PC-3 (cell line): Measurements from ENCODE around the gene ADGRV1. TPM values are rescaled to one million over a fixed set of nuclear protein-coding genes. Genes with fewer than 3 reads are reported as not detected.

Source experiments
- ATAC-seq: fragments of 200-7000 bp; cut with Tn5 transposase; 2 replicates; pipeline ENCODE4 v1.9.1; 2020; ENCODE audit warnings: mild to moderate bottlenecking, moderate library complexity
- BruUV-seq: library from RNA; stranded (reverse); fragments of 400-500 nt; replicated peaks from 2 replicates; lab custom pipeline; 2021; lab: Mats Ljungman, UMichigan
- CTCF ChIA-PET: fragments of 300-600 bp; sonication (Branson Sonifier 250); formaldehyde crosslinking; loops from one replicate; lab custom pipeline; 2022; ENCODE audit warnings: antibody characterized with exemption; lab: Charles Lee
- POLR2A ChIA-PET: fragments of 300-600 bp; sonication (Branson Sonifier 250); formaldehyde crosslinking; loops from one replicate; lab custom pipeline; 2022; ENCODE audit warnings: antibody characterized with exemption; ENCODE audit not compliant: unreplicated experiment; lab: Charles Lee
- DNase-seq: peaks from one replicate; pipeline ENCODE4 v3.0.0-alpha.2; 2015
- H2AFZ ChIP-seq: fragments of 300-600 bp; sonication (generic); 2 replicates; pipeline ENCODE4 v1.6.0; 2016; ENCODE audit warnings: antibody characterized with exemption, low read length
- H3F3A ChIP-seq: fragments of 300-600 bp; sonication (generic); one replicate; pipeline ENCODE4 v1.6.0; 2017; ENCODE audit warnings: antibody characterized with exemption, low read length, control low read depth, mild to moderate bottlenecking; ENCODE audit not compliant: unreplicated experiment
- H3K27ac ChIP-seq: fragments of 300-600 bp; sonication (generic); 2 replicates; pipeline ENCODE4 v1.5.1; 2016; ENCODE audit warnings: mild to moderate bottlenecking, low read length
- H3K27me3 ChIP-seq: fragments of 300-600 bp; sonication (generic); 2 replicates; pipeline ENCODE4 v1.6.1; 2016; ENCODE audit warnings: low read length, mixed read lengths
- H3K36me3 ChIP-seq: fragments of 300-600 bp; sonication (generic); 2 replicates; pipeline ENCODE4 v1.6.1; 2016; ENCODE audit warnings: low read depth, mixed run types, low read length, mixed read lengths
- H3K4me1 ChIP-seq: fragments of 300-600 bp; sonication (generic); 2 replicates; pipeline ENCODE4 v1.5.1; 2016; ENCODE audit warnings: low read length; ENCODE audit not compliant: insufficient read depth
- H3K4me2 ChIP-seq: fragments of 300-600 bp; sonication (generic); 2 replicates; pipeline ENCODE4 v1.6.0; 2016; ENCODE audit warnings: low read length
- H3K4me3 ChIP-seq: fragments of 300-600 bp; sonication (generic); 2 replicates; pipeline ENCODE4 v1.5.1; 2016; ENCODE audit warnings: mild to moderate bottlenecking, low read length, mixed read lengths
- H3K79me2 ChIP-seq: fragments of 300-600 bp; sonication (generic); 2 replicates; pipeline ENCODE4 v1.6.1; 2017; ENCODE audit warnings: low read length, mixed read lengths
- H3K9ac ChIP-seq: fragments of 300-600 bp; sonication (generic); 2 replicates; pipeline ENCODE4 v1.6.0; 2016; ENCODE audit warnings: mild to moderate bottlenecking, low read length
- H3K9me2 ChIP-seq: fragments of 300-600 bp; sonication (generic); replicated peaks from 2 replicates; pipeline ENCODE4 v1.6.1; 2016; ENCODE audit warnings: mixed run types, low read length, mixed read lengths
- H3K9me3 ChIP-seq: fragments of 300-600 bp; sonication (generic); 2 replicates; pipeline ENCODE4 v1.6.1; 2016; ENCODE audit warnings: low read length, mixed read lengths
- H4K20me1 ChIP-seq: fragments of 300-600 bp; sonication (generic); 2 replicates; pipeline ENCODE4 v1.6.1; 2016; ENCODE audit warnings: low read length, mixed read lengths
- EZH2 ChIP-seq: fragments of 300-600 bp; sonication (generic); IDR thresholded peaks from one replicate; pipeline ENCODE4 v1.6.1; 2017; ENCODE audit warnings: antibody characterized with exemption, mild to moderate bottlenecking, low read length; ENCODE audit not compliant: unreplicated experiment
- EZH2phosphoT487 ChIP-seq: fragments of 300-600 bp; sonication (generic); IDR thresholded peaks from 2 replicates; pipeline ENCODE4 v1.6.1; 2018; ENCODE audit warnings: mild to moderate bottlenecking, antibody characterized with exemption, low read length, borderline replicate concordance
- intact Hi-C: fragments of 100-400 bp; cut with micrococcal nuclease; formaldehyde crosslinking; loops from 2 replicates; pipeline ENCODE4 v1.9.0; 2023
- total RNA-seq: library from RNA; depleted of rRNA; stranded (reverse); fragments of >200 nt; gene quantifications from 2 replicates; pipeline ENCODE4 v1.2.3, GENCODE V29; 2014
- TF ChIP-seq, protein P1 (sequence below): fragments of 300-600 bp; sonication (generic); conservative IDR thresholded peaks from 2 replicates; pipeline ENCODE4 v1.5.1; 2017; ENCODE audit warnings: antibody characterized with exemption, low read depth, mild to moderate bottlenecking, low read length

Gene ADGRV1
- total RNA-seq, 1 experiment from 2014 or later, result 22.7 TPM

DNA sequence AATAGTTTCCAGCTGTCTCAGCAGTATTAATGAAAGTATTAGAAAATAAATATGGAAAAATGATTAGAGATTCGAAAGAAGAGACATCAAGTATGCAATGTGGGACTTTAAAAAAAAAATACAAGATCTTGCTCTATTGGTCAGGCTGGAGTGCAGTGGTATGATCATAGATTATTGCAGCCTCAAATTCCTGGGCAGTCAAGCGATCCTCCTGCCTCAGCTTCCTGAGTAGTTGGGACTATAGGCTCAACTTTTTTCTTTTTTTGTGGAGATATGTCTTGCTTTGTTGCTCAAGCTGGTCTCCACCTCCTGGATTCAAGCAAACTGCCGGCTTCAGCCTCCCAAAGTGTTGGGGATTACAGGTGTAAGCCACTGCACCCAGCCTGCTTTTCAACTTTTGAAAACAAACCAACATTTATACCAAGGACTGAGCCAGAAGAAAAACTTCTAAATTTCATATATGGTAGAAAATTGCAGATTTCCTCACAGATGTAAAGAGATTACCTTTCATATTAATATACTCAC lies 323.1 kb downstream of the ADGRV1 start:
- BruUV-seq, result no TSS peak

DNA sequence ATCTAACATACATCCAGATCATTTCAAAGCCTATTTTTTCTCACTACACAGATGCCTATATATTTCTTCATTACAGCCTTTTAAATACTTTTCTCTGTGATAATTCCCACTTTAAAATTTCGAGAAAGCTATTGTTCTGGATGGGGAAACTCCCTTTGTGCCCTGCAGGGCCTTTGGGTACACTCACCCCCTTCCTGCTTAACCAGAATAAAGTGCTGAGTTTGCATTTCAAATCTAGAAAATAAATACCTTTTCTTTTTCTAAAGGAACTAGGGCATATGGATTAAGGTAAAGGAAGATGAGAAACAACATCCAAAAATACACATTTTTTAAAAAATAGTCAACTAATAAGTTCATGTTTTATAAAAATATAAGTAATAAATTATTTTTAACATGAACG lies 323.9 kb downstream of the ADGRV1 start:
- DNase-seq (no peak), ATAC-seq (no peak)
- no peaks in the 10 kb centered on the region for H4K20me1 ChIP-seq
- TF ChIP-seq EZH2phosphoT487 (no peak), EZH2 (no peak)
- TF ChIP-seq, protein P1, sequence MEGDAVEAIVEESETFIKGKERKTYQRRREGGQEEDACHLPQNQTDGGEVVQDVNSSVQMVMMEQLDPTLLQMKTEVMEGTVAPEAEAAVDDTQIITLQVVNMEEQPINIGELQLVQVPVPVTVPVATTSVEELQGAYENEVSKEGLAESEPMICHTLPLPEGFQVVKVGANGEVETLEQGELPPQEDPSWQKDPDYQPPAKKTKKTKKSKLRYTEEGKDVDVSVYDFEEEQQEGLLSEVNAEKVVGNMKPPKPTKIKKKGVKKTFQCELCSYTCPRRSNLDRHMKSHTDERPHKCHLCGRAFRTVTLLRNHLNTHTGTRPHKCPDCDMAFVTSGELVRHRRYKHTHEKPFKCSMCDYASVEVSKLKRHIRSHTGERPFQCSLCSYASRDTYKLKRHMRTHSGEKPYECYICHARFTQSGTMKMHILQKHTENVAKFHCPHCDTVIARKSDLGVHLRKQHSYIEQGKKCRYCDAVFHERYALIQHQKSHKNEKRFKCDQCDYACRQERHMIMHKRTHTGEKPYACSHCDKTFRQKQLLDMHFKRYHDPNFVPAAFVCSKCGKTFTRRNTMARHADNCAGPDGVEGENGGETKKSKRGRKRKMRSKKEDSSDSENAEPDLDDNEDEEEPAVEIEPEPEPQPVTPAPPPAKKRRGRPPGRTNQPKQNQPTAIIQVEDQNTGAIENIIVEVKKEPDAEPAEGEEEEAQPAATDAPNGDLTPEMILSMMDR, result no peak
- intact Hi-C loops, result no loop called here
- H3K9me3 ChIP-seq, result no peaks in the 10 kb centered on the region
- no peaks in the 10 kb centered on the region for H3K27me3 ChIP-seq
- POLR2A ChIA-PET, result no interaction called here
- CTCF ChIA-PET, result no interaction called here
- no TSS peak for BruUV-seq
- H3F3A ChIP-seq, result peaks cover 4% of the 10 kb centered on the region
- H2AFZ ChIP-seq, result no peak overlapping the region
- no peak overlapping the region for H3K4me3 ChIP-seq
- no peak overlapping the region for H3K27ac ChIP-seq
- H3K79me2 ChIP-seq, result no peaks in the 10 kb centered on the region
- H3K4me1 ChIP-seq, result peaks cover 36% of the 10 kb centered on the region
- H3K9me2 ChIP-seq, result no peaks in the 10 kb centered on the region
- no peak overlapping the region for H3K4me2 ChIP-seq
- no peaks in the 10 kb centered on the region for H3K36me3 ChIP-seq
- no peak overlapping the region for H3K9ac ChIP-seq

More for the DNA sequence above, 323.1 kb downstream of the ADGRV1 start:
- intact Hi-C loops, result no loop called here
- Histone ChIP-seq H3F3A (peaks cover 4% of the 10 kb centered on the region), H3K4me3 (no peak overlapping the region), H2AFZ (no peak overlapping the region), H3K27me3 (no peaks in the 10 kb centered on the region), H3K79me2 (no peaks in the 10 kb centered on the region), H4K20me1 (no peaks in the 10 kb centered on the region), H3K36me3 (no peaks in the 10 kb centered on the region), H3K4me2 (no peak overlapping the region), H3K9me2 (no peaks in the 10 kb centered on the region), H3K4me1 (peaks cover 28% of the 10 kb centered on the region), H3K9me3 (no peaks in the 10 kb centered on the region), H3K27ac (no peak overlapping the region), H3K9ac (no peak overlapping the region)
- TF ChIP-seq EZH2 (no peak), EZH2phosphoT487 (no peak)
- TF ChIP-seq, protein P1, result no peak
- DNase-seq (no peak), ATAC-seq (no peak)
- ChIA-PET POLR2A (no interaction called here), CTCF (no interaction called here)

GRCh38 chr5:90885180-90885868 lies 326.7 kb downstream of the ADGRV1 start:
- Histone ChIP-seq H3K27me3 (no peaks in the 10 kb centered on the region), H3K9me3 (no peaks in the 10 kb centered on the region), H3K79me2 (no peaks in the 10 kb centered on the region), H3K36me3 (no peaks in the 10 kb centered on the region), H4K20me1 (no peaks in the 10 kb centered on the region), H3K27ac (peak overlapping the region; percentile 98), H3K4me3 (no peak overlapping the region), H2AFZ (no peak overlapping the region), H3F3A (peaks cover 14% of the 10 kb centered on the region), H3K9ac (peak overlapping the region; percentile 32; the same call in 1 of the 2 replicates), H3K9me2 (no peaks in the 10 kb centered on the region), H3K4me2 (peak overlapping the region; percentile 57), H3K4me1 (peaks cover 54% of the 10 kb centered on the region)
- POLR2A ChIA-PET, result interaction anchor here (0.6 kb wide), 1 partner anchor 394 kb away, joined by 19 read pairs; no protein-coding TSS in a partner anchor
- TF ChIP-seq EZH2phosphoT487 (no peak), EZH2 (no peak)
- TF ChIP-seq, protein P1, result no peak
- ATAC-seq, result no peak
- peak; percentile 21 for DNase-seq
- intact Hi-C loops, result no loop called here
- no TSS peak for BruUV-seq
- CTCF ChIA-PET, result interaction anchor here (0.6 to 1.2 kb wide), 2 partner anchors 10 to 83 kb away, joined by 4 read pairs; no protein-coding TSS in a partner anchor
